Testis (tissue), 2 donors: ENCODE data around the gene GLRA1.

Experiments used
- POLR2A ChIP-seq: fragments of 450-650 bp; IDR thresholded peaks from one replicate; pipeline ENCODE4 v1.6.1; 2017; ENCODE audit warnings: antibody characterized with exemption, mild to moderate bottlenecking, moderate library complexity
- TF ChIP-seq, protein P1 (sequence below), 3 experiments: fragments of 450-650 bp in 2 of 3; fragments of 200-600 bp in 1 of 3; sonication (generic) in 1 of 3; IDR thresholded peaks; one replicate each; pipeline ENCODE4 v1.5.1; 2016 to 2019; ENCODE audit warnings: antibody characterized with exemption in 3 of 3, mild to moderate bottlenecking in 2 of 3, moderate library complexity in 1 of 3

DNA sequence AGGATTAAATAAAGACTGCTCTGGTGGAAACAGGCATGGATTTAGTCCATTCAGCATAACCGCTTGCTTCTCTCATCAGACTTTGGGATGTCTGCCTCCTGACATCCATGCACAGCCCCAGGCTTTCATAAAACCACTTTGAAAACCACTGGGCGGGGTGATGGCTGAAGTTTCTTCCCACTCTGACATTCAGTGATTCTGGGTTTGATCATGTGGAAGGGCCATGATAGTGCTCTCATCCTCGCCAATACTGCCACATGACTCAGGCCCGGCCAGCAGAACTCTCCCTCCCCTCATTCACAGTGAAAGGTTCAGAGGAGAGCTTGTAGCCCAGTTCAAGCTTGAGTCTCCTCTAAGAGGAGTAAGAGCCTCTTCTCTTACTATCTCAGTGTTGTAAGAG lies 29.6 kb upstream of the GLRA1 start:
- TF ChIP-seq, protein P1, sequence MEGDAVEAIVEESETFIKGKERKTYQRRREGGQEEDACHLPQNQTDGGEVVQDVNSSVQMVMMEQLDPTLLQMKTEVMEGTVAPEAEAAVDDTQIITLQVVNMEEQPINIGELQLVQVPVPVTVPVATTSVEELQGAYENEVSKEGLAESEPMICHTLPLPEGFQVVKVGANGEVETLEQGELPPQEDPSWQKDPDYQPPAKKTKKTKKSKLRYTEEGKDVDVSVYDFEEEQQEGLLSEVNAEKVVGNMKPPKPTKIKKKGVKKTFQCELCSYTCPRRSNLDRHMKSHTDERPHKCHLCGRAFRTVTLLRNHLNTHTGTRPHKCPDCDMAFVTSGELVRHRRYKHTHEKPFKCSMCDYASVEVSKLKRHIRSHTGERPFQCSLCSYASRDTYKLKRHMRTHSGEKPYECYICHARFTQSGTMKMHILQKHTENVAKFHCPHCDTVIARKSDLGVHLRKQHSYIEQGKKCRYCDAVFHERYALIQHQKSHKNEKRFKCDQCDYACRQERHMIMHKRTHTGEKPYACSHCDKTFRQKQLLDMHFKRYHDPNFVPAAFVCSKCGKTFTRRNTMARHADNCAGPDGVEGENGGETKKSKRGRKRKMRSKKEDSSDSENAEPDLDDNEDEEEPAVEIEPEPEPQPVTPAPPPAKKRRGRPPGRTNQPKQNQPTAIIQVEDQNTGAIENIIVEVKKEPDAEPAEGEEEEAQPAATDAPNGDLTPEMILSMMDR (IDR thresholded peaks at IDR 0.05): no peak
- TF ChIP-seq POLR2A: no peak
